Esophagus squamous epithelium (tissue), 5 donors: ENCODE data around the gene RNF26. TPM values are rescaled to one million over a fixed set of nuclear protein-coding genes. Genes with fewer than 3 reads are reported as not detected.

Experiments used
- DNase-seq: peaks from one replicate; lab custom pipeline; 2025; lab: John Stamatoyannopoulos, UW
- H3K27ac ChIP-seq, 4 donors: fragments of 200-600 bp; sonication (generic); one replicate each; pipeline ENCODE4 v1.5.1; 2016 to 2019; ENCODE audit warnings: mild to moderate bottlenecking in 1 of 4
- H3K27me3 ChIP-seq, 4 donors: fragments of 200-600 bp; sonication (generic); 1 replicate in 3 of 4; 2 replicates in 1 of 4; pipeline versions ENCODE4 v1.5.1 to v1.6.0; 2017 to 2021; ENCODE audit warnings: antibody characterized with exemption in 1 of 4
- H3K36me3 ChIP-seq, 3 donors: fragments of 200-600 bp; sonication (generic); one replicate each; pipeline ENCODE4 v1.5.1; 2016 to 2019
- H3K4me1 ChIP-seq, 3 donors: fragments of 200-600 bp; sonication (generic); one replicate each; pipeline ENCODE4 v1.5.1; 2017 to 2019
- H3K4me3 ChIP-seq, 4 donors: fragments of 200-600 bp; sonication (generic); 1 replicate in 3 of 4; 2 replicates in 1 of 4; pipeline ENCODE4 v1.5.1; 2016 to 2019; ENCODE audit warnings: mild to moderate bottlenecking in 2 of 4, moderate library complexity in 1 of 4
- H3K9me3 ChIP-seq, 3 donors: fragments of 200-600 bp; sonication (generic); one replicate each; pipeline ENCODE4 v1.5.1; 2016 to 2019
- POLR2A ChIP-seq, 4 donors: fragments of 450-650 bp; IDR thresholded peaks; one replicate each; pipeline ENCODE4 v1.6.1; 2017; ENCODE audit warnings: antibody characterized with exemption in 4 of 4, mild to moderate bottlenecking in 4 of 4, moderate library complexity in 3 of 4
- WGBS, 2 donors: methylation state at CpG; one replicate each; pipeline ENCODE4 v1.1.5; 2018; 5-methylcytosine and 5-hydroxymethylcytosine counted together
- intact Hi-C: fragments of 100-400 bp; cut with DNase I; formaldehyde crosslinking; loops from one replicate; pipeline ENCODE4 v1.15.0; 2022
- total RNA-seq, 4 donors: library from RNA; depleted of rRNA; stranded (reverse); fragments of >200 nt; gene quantifications; one replicate each; pipeline ENCODE4 v1.1.0, GENCODE V29; 2016
- TF ChIP-seq, protein P1 (sequence below), 6 experiments: fragments of 450-650 bp in 4 of 6; fragments of 200-600 bp in 2 of 6; sonication (generic) in 2 of 6; IDR thresholded peaks; one replicate each; pipeline ENCODE4 v1.5.1; 2016 to 2019; ENCODE audit warnings: antibody characterized with exemption in 6 of 6, mild to moderate bottlenecking in 4 of 6, moderate library complexity in 4 of 6
- donor health status: DM: yes; HTN: yes; CAD: no.

RNF26 gene
- total RNA-seq, 4 donors from 2014 or later, result 10.5 to 17.9 (median 12.2) TPM

DNA sequence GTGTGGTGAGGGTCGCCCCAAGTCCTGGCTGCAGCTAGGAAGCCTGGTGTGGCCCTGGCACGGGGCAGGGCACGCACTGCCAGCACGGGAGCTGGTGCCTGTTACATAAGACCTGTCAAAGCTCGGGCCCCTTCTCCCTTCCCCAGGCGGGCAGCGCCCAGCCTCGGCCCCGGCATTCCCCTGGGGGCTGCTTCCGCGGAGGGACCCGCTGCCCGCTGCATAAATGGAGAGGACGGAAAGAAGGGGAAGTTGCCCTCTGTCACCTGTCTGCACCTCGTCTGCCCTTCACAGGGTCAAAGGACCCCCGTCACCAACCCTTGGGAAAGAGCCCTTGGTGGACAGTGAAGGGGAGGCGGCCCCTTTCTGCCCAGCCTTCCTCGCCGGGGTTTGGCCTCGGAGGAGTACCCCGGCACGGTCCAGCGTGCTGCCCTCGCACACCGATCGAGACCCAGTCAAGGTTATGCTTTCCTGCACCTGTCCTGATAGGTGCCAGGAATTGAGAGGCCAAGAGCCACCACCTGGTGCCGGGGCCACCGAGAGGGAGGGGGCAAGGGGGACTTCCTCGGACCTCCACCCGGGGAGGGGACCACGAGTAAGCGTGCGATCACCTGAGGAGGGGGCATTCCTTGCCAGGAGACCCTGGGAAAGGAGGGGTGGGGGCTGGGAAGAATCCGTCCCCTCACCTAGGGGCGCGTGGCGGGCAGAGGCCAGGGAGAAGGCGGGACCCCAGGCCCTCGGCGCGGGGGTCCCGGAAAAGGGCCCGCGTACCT, 28.9 kb downstream of the RNF26 start:
- no peak for DNase-seq
- TF ChIP-seq POLR2A (IDR thresholded peaks at IDR 0.05), result no peak
- TF ChIP-seq, protein P1, sequence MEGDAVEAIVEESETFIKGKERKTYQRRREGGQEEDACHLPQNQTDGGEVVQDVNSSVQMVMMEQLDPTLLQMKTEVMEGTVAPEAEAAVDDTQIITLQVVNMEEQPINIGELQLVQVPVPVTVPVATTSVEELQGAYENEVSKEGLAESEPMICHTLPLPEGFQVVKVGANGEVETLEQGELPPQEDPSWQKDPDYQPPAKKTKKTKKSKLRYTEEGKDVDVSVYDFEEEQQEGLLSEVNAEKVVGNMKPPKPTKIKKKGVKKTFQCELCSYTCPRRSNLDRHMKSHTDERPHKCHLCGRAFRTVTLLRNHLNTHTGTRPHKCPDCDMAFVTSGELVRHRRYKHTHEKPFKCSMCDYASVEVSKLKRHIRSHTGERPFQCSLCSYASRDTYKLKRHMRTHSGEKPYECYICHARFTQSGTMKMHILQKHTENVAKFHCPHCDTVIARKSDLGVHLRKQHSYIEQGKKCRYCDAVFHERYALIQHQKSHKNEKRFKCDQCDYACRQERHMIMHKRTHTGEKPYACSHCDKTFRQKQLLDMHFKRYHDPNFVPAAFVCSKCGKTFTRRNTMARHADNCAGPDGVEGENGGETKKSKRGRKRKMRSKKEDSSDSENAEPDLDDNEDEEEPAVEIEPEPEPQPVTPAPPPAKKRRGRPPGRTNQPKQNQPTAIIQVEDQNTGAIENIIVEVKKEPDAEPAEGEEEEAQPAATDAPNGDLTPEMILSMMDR (IDR thresholded peaks at IDR 0.05), result no peak
- intact Hi-C loops, result no loop called here
- H3K4me1 ChIP-seq, result peaks cover 48 to 89% (median 59%) of the 10 kb centered on the region in 3 donors
- H3K36me3 ChIP-seq, result peaks cover 0 to 19% (median 0%) of the 10 kb centered on the region in 3 donors
- H3K4me3 ChIP-seq, result peak overlapping the region; percentile 36 to 76 (median 60)
- H3K27ac ChIP-seq, result peak overlapping the region; percentile 66 to 95 (median 90)
- WGBS, 2 donors, result 30 to 44% methylated on average over 2 to 9 of the region's 44 CpGs
- H3K27me3 ChIP-seq, result peaks cover 0 to 36% (median 0%) of the 10 kb centered on the region in 4 donors
- H3K9me3 ChIP-seq, result no peaks in the 10 kb centered on the region

DNA sequence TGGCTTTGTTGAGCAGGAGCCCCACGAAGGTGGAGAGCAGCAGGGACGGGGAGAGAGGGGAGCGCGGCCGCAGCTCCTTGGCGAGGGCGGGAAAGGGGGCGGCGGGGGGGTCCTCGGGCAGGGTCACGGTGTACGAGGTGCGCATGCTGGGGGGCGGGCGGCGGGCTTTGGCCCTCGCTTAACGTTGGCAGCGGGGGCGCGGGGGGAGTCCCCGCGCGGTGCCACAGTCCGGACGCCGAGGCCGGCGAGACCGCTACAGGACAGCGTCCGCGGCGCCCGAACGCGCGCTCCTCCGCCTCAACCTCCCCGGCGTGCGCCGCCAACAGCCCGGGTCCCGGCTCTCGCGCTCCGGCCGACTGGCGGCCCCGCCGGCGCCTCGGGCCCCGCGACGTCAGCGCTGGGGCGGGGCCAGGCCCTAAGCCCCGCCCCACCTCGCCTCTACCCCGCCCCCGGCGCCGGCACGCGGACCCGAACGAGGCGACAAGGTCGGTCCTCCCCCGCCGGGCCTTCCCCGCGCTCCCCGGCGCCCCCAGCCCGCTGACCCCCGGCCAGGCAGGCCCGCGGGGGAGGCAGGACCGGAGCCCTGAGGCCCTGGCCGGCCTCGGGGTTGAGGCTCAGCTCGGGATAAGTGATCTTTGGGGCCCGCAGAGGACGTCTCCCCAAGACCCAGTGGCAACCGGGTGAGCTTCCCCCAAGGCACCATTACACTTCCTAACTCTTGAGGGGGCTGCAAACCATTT, 29.7 kb downstream of the RNF26 start:
- H3K27ac ChIP-seq, result peak overlapping the region; percentile 66 to 95 (median 90)
- WGBS, 2 donors, result no CpG with 5 or more reads among the region's 88 CpGs
- peaks cover 53 to 97% (median 66%) of the 10 kb centered on the region in 3 donors for H3K4me1 ChIP-seq
- H3K9me3 ChIP-seq, result no peaks in the 10 kb centered on the region
- DNase-seq, result no peak
- peaks cover 0 to 11% (median 0%) of the 10 kb centered on the region in 3 donors for H3K36me3 ChIP-seq
- peak overlapping the region; percentile 36 to 76 (median 60) for H3K4me3 ChIP-seq
- H3K27me3 ChIP-seq, result peaks cover 0 to 41% (median 0%) of the 10 kb centered on the region in 4 donors
- intact Hi-C loops, result no loop called here
- peak in 2 of 4 donors; percentile 59 for TF ChIP-seq POLR2A (IDR thresholded peaks at IDR 0.05)
- TF ChIP-seq, protein P1 (IDR thresholded peaks at IDR 0.05), result no peak

DNA sequence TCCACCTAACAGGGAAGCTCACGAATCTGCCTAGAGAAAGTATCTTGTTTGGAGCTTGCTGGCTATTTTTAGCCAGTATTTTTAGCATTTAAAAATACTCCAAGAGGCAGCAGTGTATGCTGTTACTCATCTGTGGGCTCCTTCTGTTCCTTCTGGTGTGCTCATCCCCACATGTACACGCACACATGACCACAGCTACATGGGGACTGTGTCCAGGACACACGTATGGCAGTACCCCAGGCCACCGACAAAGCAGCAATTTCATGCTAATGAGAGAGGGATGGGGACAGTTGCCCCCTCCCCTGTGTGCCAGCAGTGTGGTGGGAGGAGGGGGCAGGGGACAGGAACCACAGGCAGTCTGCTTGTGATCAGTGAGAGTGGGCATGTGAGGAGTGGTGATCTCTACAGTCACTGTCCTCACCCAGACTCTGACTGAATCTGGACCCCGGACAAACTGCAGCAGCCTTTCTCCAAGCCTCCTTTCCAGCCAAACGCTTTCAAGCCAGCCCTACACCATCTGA, 30.8 kb downstream of the RNF26 start:
- intact Hi-C loops, result no loop called here
- 66 to 80% methylated on average over 6 of the region's 6 CpGs for WGBS, 2 donors
- no peaks in the 10 kb centered on the region for H3K9me3 ChIP-seq
- peaks cover 63 to 100% (median 77%) of the 10 kb centered on the region in 3 donors for H3K4me1 ChIP-seq
- peak overlapping the region; percentile 66 to 95 (median 90) for H3K27ac ChIP-seq
- TF ChIP-seq, protein P1 (IDR thresholded peaks at IDR 0.05), result no peak
- TF ChIP-seq POLR2A (IDR thresholded peaks at IDR 0.05), result no peak
- H3K27me3 ChIP-seq, result peaks cover 0 to 41% (median 0%) of the 10 kb centered on the region in 4 donors
- no peak for DNase-seq
- peak overlapping the region in 1 of 4 donors; percentile 76 for H3K4me3 ChIP-seq
- H3K36me3 ChIP-seq, result peaks cover 0 to under 1% (median 0%) of the 10 kb centered on the region in 3 donors

DNA sequence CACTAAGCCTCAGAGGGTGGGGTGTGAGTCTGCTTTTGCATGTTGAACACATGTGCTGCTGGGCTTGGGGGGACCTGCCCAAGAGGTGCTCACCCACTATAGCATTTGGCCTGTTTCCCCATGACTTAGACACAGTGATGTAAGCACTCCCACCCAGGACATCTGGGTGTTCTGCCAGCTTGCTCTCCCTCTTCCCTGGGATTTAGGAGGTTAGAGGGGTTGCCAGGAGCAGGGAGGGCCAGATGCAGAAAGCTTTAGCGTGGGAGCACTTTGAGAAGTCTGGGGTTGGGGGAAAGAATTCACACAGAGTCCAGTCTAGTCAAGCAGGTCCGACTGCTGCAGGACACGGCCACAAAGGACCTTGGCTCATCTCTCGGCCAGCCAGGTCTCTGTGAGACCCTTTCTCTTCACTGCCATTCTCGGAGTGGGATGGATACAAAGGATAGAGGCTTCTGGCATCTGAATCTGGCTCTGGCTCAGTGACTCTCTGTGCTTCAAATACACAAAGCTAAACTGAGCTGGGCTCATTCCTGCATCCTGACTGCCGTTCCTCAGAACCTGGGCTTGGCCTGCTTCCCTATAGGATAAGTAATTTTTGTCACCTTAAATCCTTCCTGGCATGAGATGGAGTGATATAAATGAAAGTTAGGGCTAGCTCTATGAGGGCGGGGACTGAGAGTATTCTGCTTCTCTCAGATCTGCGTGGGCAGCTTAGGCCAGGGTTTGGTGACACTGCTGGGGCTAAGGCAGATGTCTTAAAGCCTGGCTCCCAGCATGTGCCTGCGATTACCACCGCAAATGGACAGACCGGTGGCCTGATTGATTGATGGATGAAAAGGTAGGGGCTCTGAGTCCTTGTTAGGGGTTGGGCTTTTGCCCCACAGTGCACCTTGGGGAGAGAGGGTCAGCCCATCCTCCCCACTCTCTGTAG, 32.6 kb downstream of the RNF26 start:
- peak overlapping the region; percentile 74 to 95 (median 88) for H3K27ac ChIP-seq
- no peaks in the 10 kb centered on the region for H3K36me3 ChIP-seq
- no peaks in the 10 kb centered on the region for H3K9me3 ChIP-seq
- DNase-seq, result no peak
- intact Hi-C loops, result no loop called here
- H3K4me3 ChIP-seq, result no peak overlapping the region
- WGBS, 2 donors, result 47 to 48% methylated on average over 4 to 11 of the region's 11 CpGs
- TF ChIP-seq, protein P1 (IDR thresholded peaks at IDR 0.05), result no peak
- TF ChIP-seq POLR2A (IDR thresholded peaks at IDR 0.05), result no peak
- peaks cover 0 to 41% (median 0%) of the 10 kb centered on the region in 4 donors for H3K27me3 ChIP-seq
- peaks cover 66 to 100% (median 82%) of the 10 kb centered on the region in 3 donors for H3K4me1 ChIP-seq
